ENCODE data around the gene POLR1E. TPM values are rescaled to one million over a fixed set of nuclear protein-coding genes. Genes with fewer than 3 reads are reported as not detected.

POLR1E gene
- total RNA-seq, 1 donor from 2014 or later: 19.4 TPM

Other genes starting within 250 kb of the POLR1E start
- 90.7 TPM for gene GRHPR, start 63.3 kb upstream of the POLR1E start, total RNA-seq
- 11.3 TPM for gene ZBTB5, start 20.5 kb upstream of the POLR1E start, total RNA-seq
- gene FBXO10, start 90.4 kb downstream of the POLR1E start, total RNA-seq: 8.0 TPM
- gene TOMM5, start 106.6 kb downstream of the POLR1E start, total RNA-seq: 60.0 TPM
- 0.67 TPM for gene FRMPD1, start 165.0 kb downstream of the POLR1E start, total RNA-seq

Data from sciatic nerve (tissue), 1 donor.